ENCODE data around the gene MATN4. TPM values are rescaled to one million over a fixed set of nuclear protein-coding genes. Genes with fewer than 3 reads are reported as not detected.

MATN4 gene
- polyA plus RNA-seq, 1 donor: 0.25 TPM

- DNase-seq: no peak
Measured at GRCh38 chr20:45341939-45342854, 34.1 kb upstream of the MATN4 start.

- DNase-seq: no peak
Measured at GRCh38 chr20:45341579-45341938, 33.5 kb upstream of the MATN4 start.

GRCh38 chr20:45340951-45341350 is 32.9 kb upstream of the MATN4 start:
- DNase-seq: no peak

GRCh38 chr20:45340236-45340847 is 32.2 kb upstream of the MATN4 start:
- DNase-seq: no peak

GRCh38 chr20:45339799-45340198 is 31.7 kb upstream of the MATN4 start:
- DNase-seq: no peak

GRCh38 chr20:45339084-45339483 is 31.0 kb upstream of the MATN4 start:
- DNase-seq: no peak

GRCh38 chr20:45338121-45339030 is 30.3 kb upstream of the MATN4 start:
- DNase-seq: no peak

GRCh38 chr20:45337367-45338120 is 29.4 kb upstream of the MATN4 start:
- no peak for DNase-seq

- DNase-seq: no peak
Measured at GRCh38 chr20:45336530-45337366, 28.6 kb upstream of the MATN4 start.

GRCh38 chr20:45330476-45330875 is 22.4 kb upstream of the MATN4 start:
- DNase-seq: no peak

- DNase-seq: no peak
Measured at GRCh38 chr20:45329497-45330319, 21.6 kb upstream of the MATN4 start.

- no peak for DNase-seq
Measured at GRCh38 chr20:45328451-45328850, 20.4 kb upstream of the MATN4 start.

GRCh38 chr20:45325371-45325770 is 17.3 kb upstream of the MATN4 start:
- DNase-seq: no peak

GRCh38 chr20:45323731-45324130 is 15.6 kb upstream of the MATN4 start:
- no peak for DNase-seq

- DNase-seq: no peak
Measured at GRCh38 chr20:45322952-45323383, 14.9 kb upstream of the MATN4 start.

- no peak for DNase-seq
Measured at GRCh38 chr20:45320948-45321595, 13.0 kb upstream of the MATN4 start.

GRCh38 chr20:45318948-45319347 is 10.8 kb upstream of the MATN4 start:
- DNase-seq: no peak

GRCh38 chr20:45318386-45318939 is 10.4 kb upstream of the MATN4 start:
- no peak for DNase-seq

- no peak for DNase-seq
Measured at GRCh38 chr20:45317826-45318225, 9.7 kb upstream of the MATN4 start.
